Pons (tissue), 1 donor: Measurements from ENCODE around the gene FXYD6.
A peak's percentile ranks its signal among the peaks of the same experiment; 100 is the strongest.

ENCODE experiments used
- DNase-seq: peaks from one replicate; pipeline ENCODE4 v3.0.0-alpha.2; 2016; ENCODE audit warnings: low spot score

Gene FXYD6

DNA sequence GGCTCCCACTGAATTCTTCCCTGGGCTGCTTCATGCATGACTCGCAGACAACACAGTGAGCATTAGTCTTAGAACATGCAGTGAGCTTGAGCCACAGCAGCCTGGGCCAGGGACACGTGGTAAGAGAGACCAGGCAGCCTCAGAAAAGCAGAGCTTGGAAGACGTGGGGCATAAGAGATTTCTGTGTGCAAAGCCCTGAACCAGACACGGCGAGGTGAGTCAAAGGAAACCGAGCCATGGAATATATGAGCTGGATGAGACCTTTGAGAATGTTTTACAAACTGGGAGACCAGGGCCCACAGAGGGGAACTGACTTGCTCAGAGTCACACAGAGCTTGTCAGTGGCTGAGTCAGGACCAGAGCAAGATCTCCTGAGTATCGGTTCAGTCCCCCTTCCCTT is 8.5 kb upstream of the FXYD6 start:
- DNase-seq, result no peak

DNA sequence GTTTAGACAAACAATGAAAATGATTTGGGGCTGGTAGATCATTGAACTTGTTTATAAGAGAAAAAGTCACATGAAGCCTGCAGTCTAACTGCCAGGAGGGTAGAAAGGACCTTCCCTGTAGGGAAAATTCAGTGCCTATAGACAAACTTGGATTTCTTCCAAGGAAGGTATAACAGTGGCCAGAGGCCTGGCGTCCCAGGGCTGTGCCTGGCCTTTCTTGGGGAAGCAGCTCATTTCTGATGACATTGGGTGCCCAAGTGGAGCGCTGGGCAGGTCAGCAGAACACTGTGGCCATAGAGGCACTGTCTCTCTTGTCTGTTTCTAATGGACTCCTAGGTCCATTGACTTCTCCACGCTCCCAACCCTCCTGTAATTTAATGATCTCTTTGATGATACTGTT is 6.6 kb upstream of the FXYD6 start:
- no peak for DNase-seq

- no peak for DNase-seq
Observed at GRCh38 chr11:117882311-117882905, 6.0 kb upstream of the FXYD6 start.

DNA sequence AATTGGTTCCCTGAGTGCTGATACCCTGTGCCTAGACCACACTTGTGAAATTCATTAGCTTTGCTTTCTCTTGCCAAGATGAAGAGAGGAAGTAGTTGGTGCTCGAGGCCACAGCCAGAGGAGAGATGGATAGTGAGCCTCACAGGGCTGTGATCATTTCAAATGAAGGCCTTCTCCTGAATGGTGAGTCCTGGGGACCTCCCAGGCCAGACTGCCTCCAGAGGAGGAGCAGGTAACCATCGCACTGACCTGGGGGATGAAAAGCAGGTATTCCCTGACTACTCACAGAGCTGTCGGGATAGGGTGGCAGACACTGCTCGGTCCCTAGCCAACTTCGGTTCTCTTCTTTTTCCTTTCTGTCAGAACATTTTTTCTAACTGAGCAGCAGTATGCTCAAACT is 4.8 kb upstream of the FXYD6 start:
- no peak for DNase-seq

GRCh38 chr11:117879516-117880480 is 3.3 kb upstream of the FXYD6 start:
- no peak for DNase-seq

DNA sequence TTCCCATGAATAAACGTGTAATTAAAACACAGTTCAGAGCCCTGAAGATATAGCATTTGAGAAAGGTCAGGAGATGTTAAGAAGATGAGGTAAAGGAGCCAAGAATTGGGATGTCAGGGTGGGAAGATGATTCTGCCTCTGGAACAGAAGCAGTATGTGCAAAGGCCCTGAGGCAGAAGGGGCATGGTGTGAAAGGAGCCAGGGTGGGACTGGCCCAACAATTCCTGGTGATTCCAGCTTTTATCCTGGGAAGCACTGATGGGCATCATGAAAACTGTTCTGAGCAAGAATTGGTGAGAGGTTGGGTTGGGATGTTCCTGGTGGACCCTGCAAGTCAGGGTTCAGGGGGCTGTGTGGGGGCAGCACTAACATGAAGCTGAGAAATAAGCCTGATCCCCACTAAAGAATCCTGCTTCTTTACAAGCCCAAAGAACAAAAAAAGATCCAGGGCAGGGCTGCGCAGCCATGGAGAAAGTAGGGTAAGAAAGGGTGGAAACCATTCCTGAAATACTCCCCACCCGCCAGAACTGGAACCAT is 2.5 kb upstream of the FXYD6 start:
- DNase-seq, result no peak

DNA sequence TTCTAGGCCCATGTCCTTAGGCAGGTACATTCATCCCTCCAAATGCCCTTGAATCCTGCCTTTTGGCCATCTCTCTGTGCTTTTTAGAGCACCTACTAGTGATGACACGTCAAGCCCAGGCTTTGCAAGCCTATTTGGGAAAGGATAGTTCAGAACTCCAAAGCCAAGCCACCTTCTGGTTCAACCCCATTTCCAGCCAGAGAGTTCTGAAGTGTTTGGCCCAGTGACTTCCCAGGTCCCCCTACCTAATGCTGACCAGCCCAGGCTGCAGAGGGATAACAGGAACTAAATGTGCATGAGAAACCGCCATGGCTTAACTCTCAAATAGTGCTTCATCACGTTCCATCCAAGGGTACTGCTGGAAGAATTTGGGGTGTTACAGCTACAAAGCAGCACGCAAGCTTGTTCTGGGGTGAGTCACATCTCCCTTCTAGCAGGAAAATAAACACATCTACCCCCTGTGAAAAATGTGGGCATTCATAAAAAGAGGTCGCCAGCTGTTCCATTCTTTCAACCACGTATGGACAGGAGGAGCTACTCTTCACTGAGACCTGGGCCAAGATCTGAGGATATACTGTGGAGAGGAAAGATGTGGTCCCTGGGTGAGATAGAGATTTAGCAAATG is 2.0 kb upstream of the FXYD6 start:
- no peak for DNase-seq

DNA sequence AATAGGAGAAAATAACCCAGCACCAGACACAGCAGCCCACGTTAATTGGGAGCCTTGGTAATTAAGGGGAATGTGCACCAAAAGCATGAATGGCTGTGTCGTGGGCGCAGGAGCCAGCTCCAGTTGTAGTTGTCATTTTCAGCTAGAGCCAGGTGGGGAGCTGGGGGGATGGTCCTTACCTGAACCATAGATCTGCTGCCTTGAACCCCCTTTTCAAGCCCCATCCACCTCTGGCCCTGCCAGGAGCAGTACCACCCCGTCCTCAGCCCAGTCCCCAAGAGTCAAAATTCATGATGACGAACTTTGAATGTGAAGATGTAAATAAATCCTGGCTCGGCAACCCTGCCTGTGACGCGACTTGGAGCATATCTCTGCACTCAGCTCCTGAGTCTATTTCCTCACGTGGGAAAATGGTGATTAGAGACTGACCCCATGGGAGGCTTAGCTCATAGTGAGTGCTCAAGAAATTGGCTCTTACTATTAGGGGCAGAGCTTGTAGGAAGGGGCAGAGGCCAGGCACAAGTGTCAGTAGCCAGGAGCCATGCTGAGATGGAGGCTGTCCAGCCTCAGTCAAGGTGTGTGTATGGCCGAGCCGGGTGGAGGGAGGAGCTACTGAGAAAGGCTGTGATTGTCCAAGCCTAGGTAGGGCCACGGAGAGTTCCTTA is 794 bp upstream of the FXYD6 start:
- DNase-seq, result no peak

- no peak for DNase-seq
Observed at GRCh38 chr11:117876059-117876340, 458 bp downstream of the FXYD6 start.

DNA sequence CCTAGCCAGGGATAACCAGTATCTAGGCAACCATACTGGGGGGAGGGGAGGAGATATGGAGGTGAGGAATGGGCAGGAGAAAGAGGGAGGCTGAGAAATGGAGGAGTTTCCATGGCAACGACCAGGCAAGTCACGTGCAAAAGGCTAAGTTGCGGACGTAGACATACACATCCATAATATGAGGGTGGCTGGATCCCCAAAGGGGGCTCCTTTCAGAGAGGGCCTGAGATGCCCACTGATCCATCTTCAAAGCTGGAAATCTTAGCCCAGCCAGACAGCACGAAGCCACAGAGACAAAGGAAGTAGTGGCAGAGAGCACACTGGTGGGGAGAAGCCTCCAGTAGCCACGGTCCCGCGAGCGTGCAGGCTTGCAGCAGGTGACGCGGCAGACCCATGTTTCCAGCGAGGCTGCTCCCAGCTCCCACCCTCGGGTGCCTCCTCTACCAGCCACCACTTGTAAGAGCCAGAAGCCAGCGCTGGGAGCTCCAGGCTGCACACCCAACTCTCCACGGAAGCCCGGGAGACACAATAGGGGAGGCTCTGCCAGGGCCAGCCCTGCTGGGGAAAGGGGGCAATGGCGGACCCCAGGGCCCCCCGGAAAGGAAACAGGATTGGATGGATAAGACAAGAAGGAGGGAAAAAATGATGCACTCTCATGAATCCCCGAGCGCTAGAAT is 938 bp downstream of the FXYD6 start:
- no peak for DNase-seq

- no peak for DNase-seq
Observed at GRCh38 chr11:117874910-117875381, 1.5 kb downstream of the FXYD6 start.

DNA sequence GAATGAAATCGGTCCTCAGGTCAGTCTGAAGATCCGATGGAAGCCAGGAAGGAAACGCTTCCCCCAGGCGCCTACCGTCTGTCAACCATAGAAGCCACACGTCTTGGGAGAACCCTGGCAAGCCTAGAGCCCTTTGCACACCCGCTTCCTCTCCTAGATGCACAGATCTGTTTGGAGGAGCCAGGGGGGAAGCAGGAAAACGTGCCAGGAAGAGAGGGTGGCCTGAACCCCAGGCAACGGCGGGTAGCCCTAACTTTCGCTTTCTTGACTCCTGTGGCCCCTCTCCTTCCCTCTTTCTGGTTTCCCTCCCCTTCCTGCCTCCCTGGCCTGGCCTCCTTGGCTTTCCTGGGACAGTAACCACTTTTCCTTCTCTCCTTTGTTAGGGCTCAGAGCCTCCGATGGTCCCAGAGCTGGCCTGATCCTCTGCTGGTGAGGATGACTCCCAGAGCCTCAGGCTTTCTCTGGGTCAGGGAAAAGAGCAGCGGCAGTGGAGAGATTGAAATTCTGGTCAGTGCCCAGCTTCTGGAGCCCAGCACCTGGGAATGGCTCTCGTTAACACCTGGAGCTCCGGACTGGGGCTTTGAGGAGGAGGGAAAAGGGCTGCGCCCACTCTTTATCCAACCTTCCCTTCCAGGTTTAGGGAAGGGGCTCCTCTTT is 2.1 kb downstream of the FXYD6 start:
- DNase-seq, result no peak

DNA sequence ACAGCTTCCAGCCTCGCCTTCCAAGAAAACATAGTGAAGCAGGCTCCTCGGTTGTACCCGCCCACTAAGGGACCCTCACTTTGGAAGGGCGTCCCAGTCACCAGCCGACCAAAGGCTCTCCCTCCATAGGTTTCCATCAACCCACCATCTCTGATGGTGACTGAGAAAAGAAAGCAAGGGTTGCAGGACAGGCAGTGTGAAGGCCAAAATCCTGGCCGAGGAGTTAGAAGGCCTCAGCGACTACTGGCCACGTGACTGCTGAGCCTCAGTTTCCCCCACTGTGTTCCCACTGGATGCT is 2.7 kb downstream of the FXYD6 start:
- DNase-seq, result no peak

GRCh38 chr11:117872975-117873827 is 3.3 kb downstream of the FXYD6 start:
- DNase-seq, result no peak

DNA sequence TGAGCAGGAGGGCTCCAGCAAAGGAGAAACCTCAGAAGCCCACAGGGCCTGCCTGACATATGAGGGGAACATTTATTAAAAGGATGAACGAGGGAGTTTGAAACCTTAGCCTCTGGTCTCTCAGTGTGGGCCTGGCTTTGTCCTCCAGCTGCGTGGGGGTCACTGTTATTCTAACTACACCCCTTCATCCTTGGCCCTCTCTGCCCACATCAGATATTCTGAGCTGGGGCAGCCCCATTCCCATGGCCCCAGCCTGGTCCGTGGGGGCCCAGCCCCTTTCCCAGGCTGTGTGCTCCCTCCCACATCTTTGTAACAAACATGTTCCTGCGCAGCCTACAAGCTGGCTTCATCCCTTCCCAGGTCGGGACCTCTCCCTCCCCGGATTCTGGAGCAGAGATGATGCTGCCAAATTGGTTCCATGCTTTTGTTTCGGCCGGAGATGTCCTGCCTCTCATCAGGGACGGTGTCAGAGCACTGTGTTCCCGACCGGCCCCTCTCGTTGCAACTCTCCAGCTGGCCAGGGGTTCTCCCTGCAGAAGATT is 4.0 kb downstream of the FXYD6 start:
- no peak for DNase-seq

DNA sequence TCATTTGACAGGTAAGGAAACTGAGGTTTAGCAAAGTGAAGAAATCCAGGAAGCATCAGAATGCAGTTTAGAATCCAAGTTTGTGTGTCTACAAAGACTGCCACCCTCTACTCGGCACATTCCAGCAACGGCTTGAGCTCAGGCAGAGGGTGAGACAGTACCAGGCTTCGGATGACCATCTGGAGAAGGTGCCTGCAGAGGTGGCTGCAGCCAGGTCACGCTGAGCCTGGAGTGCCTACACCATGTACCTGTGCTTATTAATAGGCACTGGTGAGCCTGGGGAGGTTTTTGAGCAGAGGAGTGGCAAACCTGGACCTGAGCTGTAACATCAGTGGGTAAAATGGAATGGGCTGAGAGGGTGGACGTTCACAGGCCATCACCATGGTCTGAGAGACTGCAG is 4.7 kb downstream of the FXYD6 start:
- DNase-seq, result no peak

DNA sequence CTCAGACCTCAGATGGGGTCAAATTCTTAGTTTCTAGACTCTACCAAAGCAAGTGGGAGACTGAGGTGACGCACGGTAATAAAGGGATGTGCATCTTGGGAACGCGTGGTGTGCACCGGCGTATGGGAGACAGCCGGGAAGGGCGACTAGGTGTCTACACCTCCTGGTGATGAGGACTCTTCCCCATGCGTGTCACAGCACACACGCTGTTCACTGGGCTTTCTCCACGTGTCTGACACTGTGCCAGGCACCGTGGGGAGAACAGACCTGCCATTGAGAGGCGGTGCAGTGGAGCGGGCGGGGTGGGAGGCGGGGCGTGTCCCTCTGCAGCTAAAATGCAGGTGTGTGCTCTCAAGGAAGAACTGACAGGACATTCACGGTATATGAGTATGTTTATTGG is 5.3 kb downstream of the FXYD6 start:
- DNase-seq, result no peak

DNA sequence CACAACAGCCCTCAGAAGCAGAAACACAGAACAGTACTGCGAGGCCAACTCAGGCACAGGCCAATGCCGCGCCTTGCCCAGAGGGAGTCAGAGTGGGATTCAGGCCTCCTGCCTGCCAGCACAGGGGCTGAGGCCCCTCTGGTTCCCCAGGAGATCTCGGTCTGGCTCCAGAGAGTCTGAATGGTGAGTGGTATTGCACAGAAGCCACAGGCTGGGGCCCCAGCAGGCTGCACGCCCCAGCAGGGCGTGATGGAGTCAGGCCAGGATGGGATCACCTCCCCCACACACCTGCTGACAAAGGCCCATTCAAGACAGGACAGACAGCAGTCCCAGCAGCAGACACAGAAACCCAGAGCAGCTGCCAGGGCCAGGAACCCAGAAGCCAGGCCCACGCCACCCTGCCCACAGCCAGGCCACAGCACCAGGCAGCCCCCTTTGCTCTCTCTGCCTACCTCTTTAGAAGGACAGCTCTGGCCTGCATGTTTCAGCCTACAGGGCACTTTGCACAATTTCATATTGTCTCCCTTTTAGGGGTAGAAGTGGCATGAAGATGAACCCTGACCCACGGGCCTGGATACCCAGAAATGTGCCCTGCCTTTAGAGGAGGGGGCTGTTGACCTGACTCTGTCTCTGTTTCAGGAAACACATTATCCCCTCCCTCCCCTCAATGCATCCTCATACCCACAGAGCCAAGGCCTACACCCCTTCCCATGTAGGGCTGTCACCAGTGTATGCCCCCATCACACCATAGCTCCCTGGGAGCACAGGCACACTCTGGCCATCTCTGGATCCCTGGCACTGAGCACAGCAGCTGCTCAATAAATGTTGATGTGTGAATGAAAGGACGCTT is 6.1 kb downstream of the FXYD6 start:
- DNase-seq, result peak; percentile 62

GRCh38 chr11:117869604-117870003 is 6.9 kb downstream of the FXYD6 start:
- DNase-seq, result no peak
